IPS DF 6.9 (cell line): Measurements from ENCODE around the gene PHLDB3.

ENCODE experiments used
- DNase-seq: peaks from one replicate; pipeline ENCODE4 v3.0.0-alpha.2; 2013; ENCODE audit warnings: low read depth, low spot score
- H3K27ac ChIP-seq: one replicate; pipeline ENCODE4 v1.5.1; 2013; ENCODE audit warnings: low read length, control low read depth
- H3K27me3 ChIP-seq: 2 replicates; pipeline ENCODE4 v1.6.1; 2013; ENCODE audit warnings: mild to moderate bottlenecking, low read length; ENCODE audit not compliant: control insufficient read depth, insufficient read depth
- H3K36me3 ChIP-seq: 2 replicates; pipeline ENCODE4 v1.6.1; 2013; ENCODE audit warnings: low read length; ENCODE audit not compliant: control insufficient read depth, insufficient read depth
- H3K4me1 ChIP-seq: 2 replicates; pipeline ENCODE4 v1.6.1; 2013; ENCODE audit warnings: low read length; ENCODE audit not compliant: control insufficient read depth, insufficient read depth
- H3K4me3 ChIP-seq: 2 replicates; pipeline ENCODE4 v1.5.1; 2013; ENCODE audit warnings: mild to moderate bottlenecking, low read length
- H3K9me3 ChIP-seq: 2 replicates; pipeline ENCODE4 v1.6.1; 2013; ENCODE audit warnings: low read length, inconsistent platforms; ENCODE audit not compliant: control insufficient read depth, insufficient read depth
- WGBS: extraction: QIAGEN DNeasy Blood & Tissue Kit; methylation state at CpG from one replicate; pipeline ENCODE4 v1.1.7; 2013; ENCODE audit warnings: mixed read lengths, missing lambda C conversion rate; ENCODE audit not compliant: insufficient read length, insufficient coverage; 5-methylcytosine and 5-hydroxymethylcytosine counted together

PHLDB3 gene

GRCh38 chr19:43544077-43544476 is 39.5 kb upstream of the PHLDB3 start:
- H3K27ac ChIP-seq = no peak overlapping the region
- no peaks in the 10 kb centered on the region for H3K4me1 ChIP-seq
- no peak overlapping the region for H3K4me3 ChIP-seq
- no peaks in the 10 kb centered on the region for H3K9me3 ChIP-seq
- peaks cover 12% of the 10 kb centered on the region for H3K36me3 ChIP-seq
- DNase-seq = no peak
- H3K27me3 ChIP-seq = no peaks in the 10 kb centered on the region
- WGBS = no CpG with 5 or more reads among the region's 9 CpGs

GRCh38 chr19:43541920-43542650 is 37.5 kb upstream of the PHLDB3 start:
- no peak for DNase-seq
- no peak overlapping the region for H3K4me3 ChIP-seq
- H3K27me3 ChIP-seq = no peaks in the 10 kb centered on the region
- no peaks in the 10 kb centered on the region for H3K9me3 ChIP-seq
- H3K36me3 ChIP-seq = peaks cover 12% of the 10 kb centered on the region
- no peak overlapping the region for H3K27ac ChIP-seq
- WGBS = no CpG with 5 or more reads among the region's 5 CpGs
- H3K4me1 ChIP-seq = no peaks in the 10 kb centered on the region

GRCh38 chr19:43540381-43540780 is 35.8 kb upstream of the PHLDB3 start:
- DNase-seq = no peak
- Histone ChIP-seq H3K4me1 (no peaks in the 10 kb centered on the region), H3K4me3 (no peak overlapping the region), H3K27ac (no peak overlapping the region), H3K27me3 (no peaks in the 10 kb centered on the region), H3K9me3 (no peaks in the 10 kb centered on the region), H3K36me3 (peaks cover 5% of the 10 kb centered on the region)
- WGBS = no CpG with 5 or more reads among the region's 3 CpGs

GRCh38 chr19:43538922-43539321 is 34.4 kb upstream of the PHLDB3 start:
- Histone ChIP-seq H3K9me3 (no peaks in the 10 kb centered on the region), H3K4me3 (no peak overlapping the region), H3K4me1 (no peaks in the 10 kb centered on the region; the same call in 1 of the 2 replicates), H3K27ac (no peak overlapping the region), H3K27me3 (no peaks in the 10 kb centered on the region), H3K36me3 (peaks cover 3% of the 10 kb centered on the region)
- no peak for DNase-seq

- H3K9me3 ChIP-seq = no peaks in the 10 kb centered on the region
- no peaks in the 10 kb centered on the region; the same call in 1 of the 2 replicates for H3K4me1 ChIP-seq
- H3K27ac ChIP-seq = no peak overlapping the region
- no peaks in the 10 kb centered on the region; the same call in 1 of the 2 replicates for H3K36me3 ChIP-seq
- no peaks in the 10 kb centered on the region for H3K27me3 ChIP-seq
- WGBS = no CpG with 5 or more reads among the region's 62 CpGs
- no peak for DNase-seq
- H3K4me3 ChIP-seq = no peak overlapping the region
These were observed 30.5 kb upstream of the PHLDB3 start for GRCh38 chr19:43534816-43535761.

GRCh38 chr19:43534305-43534815 is 29.8 kb upstream of the PHLDB3 start:
- Histone ChIP-seq H3K4me3 (peak overlapping the region; percentile 58; the same call in 1 of the 2 replicates), H3K27ac (no peak overlapping the region), H3K36me3 (no peaks in the 10 kb centered on the region; the same call in 1 of the 2 replicates), H3K9me3 (no peaks in the 10 kb centered on the region), H3K4me1 (no peaks in the 10 kb centered on the region; the same call in 1 of the 2 replicates), H3K27me3 (no peaks in the 10 kb centered on the region)
- no peak for DNase-seq
- WGBS = no CpG with 5 or more reads among the region's 17 CpGs

GRCh38 chr19:43533546-43534304 is 29.2 kb upstream of the PHLDB3 start:
- no CpG with 5 or more reads among the region's 41 CpGs for WGBS
- Histone ChIP-seq H3K36me3 (no peaks in the 10 kb centered on the region), H3K9me3 (no peaks in the 10 kb centered on the region), H3K27ac (no peak overlapping the region), H3K4me3 (peak overlapping the region; percentile 58; the same call in 1 of the 2 replicates), H3K27me3 (no peaks in the 10 kb centered on the region), H3K4me1 (no peaks in the 10 kb centered on the region; the same call in 1 of the 2 replicates)
- peak; percentile 96 for DNase-seq

GRCh38 chr19:43532962-43533545 is 28.5 kb upstream of the PHLDB3 start, which contains the start of gene ZNF575:
ZNF575 (plus strand) TSS chr19:43533188; CDS start chr19:43534423, 1,235 bp downstream.
- H3K36me3 ChIP-seq = no peaks in the 10 kb centered on the region
- H3K4me3 ChIP-seq = peak within 1 kb of the TSS; percentile 58; the same call in 1 of the 2 replicates
- H3K27ac ChIP-seq = peak within 1 kb of the TSS; percentile 6
- H3K9me3 ChIP-seq = no peaks in the 10 kb centered on the region
- no CpG with 5 or more reads among the region's 47 CpGs for WGBS
- DNase-seq = peak; percentile 92
- H3K4me1 ChIP-seq = no peaks in the 10 kb centered on the region; the same call in 1 of the 2 replicates
- H3K27me3 ChIP-seq = no peaks in the 10 kb centered on the region

GRCh38 chr19:43532571-43532961 is 28.0 kb upstream of the PHLDB3 start:
- H3K27me3 ChIP-seq = no peaks in the 10 kb centered on the region; the same call in 1 of the 2 replicates
- WGBS = no CpG with 5 or more reads among the region's 16 CpGs
- H3K4me3 ChIP-seq = peak overlapping the region; percentile 58; the same call in 1 of the 2 replicates
- H3K4me1 ChIP-seq = no peaks in the 10 kb centered on the region; the same call in 1 of the 2 replicates
- H3K36me3 ChIP-seq = no peaks in the 10 kb centered on the region
- H3K9me3 ChIP-seq = no peaks in the 10 kb centered on the region
- H3K27ac ChIP-seq = peak overlapping the region; percentile 6
- no peak for DNase-seq
